ENCODE measurements around the gene PNISR. TPM values are rescaled to one million over a fixed set of nuclear protein-coding genes. Genes with fewer than 3 reads are reported as not detected.

PNISR gene
- total and polyA plus RNA-seq, 8 donors, result 20.8 to 64.1 (median 35.9) TPM

DNA sequence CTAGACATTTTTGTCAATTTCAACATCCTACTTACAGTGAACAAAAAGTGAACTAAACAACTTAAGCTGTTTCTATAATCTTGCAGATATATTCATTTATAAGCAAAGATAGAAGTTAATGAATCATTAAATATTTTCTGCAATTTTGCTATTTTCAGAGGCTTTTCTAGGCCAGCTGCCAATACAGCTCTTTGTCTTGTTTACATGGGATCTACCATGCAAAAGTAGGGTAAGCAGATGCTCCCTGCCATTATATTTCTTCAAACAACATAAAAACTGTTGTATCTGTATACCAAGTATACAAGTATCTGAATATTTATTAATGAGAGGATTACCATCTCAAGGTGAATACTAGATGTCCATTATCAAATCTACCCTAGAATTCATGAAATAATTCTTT lies 15.4 kb downstream of the PNISR start:
- Histone ChIP-seq H3K27me3 (no peaks in the 10 kb centered on the region), H3K9me3 (no peaks in the 10 kb centered on the region), H3K27ac (no peak overlapping the region), H3K4me3 (no peak overlapping the region), H3K4me1 (peaks cover 0 to under 1% (median 0%) of the 10 kb centered on the region in 3 donors), H3K36me3 (peaks cover 0 to 47% (median 27%) of the 10 kb centered on the region in 3 donors)
- intact Hi-C loops (cut with DNase I), result no loop called here
- FAIRE-seq (no peak), ATAC-seq (no peak), DNase-seq (no peak)
- TF ChIP-seq, protein P1, sequence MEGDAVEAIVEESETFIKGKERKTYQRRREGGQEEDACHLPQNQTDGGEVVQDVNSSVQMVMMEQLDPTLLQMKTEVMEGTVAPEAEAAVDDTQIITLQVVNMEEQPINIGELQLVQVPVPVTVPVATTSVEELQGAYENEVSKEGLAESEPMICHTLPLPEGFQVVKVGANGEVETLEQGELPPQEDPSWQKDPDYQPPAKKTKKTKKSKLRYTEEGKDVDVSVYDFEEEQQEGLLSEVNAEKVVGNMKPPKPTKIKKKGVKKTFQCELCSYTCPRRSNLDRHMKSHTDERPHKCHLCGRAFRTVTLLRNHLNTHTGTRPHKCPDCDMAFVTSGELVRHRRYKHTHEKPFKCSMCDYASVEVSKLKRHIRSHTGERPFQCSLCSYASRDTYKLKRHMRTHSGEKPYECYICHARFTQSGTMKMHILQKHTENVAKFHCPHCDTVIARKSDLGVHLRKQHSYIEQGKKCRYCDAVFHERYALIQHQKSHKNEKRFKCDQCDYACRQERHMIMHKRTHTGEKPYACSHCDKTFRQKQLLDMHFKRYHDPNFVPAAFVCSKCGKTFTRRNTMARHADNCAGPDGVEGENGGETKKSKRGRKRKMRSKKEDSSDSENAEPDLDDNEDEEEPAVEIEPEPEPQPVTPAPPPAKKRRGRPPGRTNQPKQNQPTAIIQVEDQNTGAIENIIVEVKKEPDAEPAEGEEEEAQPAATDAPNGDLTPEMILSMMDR (IDR thresholded peaks at IDR 0.05), result no peak

DNA sequence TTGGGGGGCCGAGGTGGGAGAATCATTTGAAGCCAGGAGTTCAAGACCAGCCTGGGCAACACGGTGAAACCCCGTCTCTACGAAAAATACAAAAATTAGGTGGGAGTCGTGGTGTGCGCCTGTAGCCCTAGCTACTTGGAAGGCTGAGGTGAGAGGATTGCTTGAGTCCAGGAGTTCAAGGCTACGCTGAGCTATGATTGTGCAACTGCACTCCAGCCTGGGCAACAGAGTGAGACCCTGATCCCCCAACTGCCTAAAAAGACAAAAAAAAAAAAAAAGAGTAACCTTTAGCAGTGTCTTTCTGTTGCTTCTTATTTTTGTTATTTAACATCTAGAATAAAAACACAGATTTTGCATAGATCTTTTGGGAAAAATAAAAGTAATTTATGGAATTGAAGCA lies 18.0 kb downstream of the PNISR start:
- no peaks in the 10 kb centered on the region for H3K4me1 ChIP-seq
- no peak for FAIRE-seq
- no peak for ATAC-seq
- TF ChIP-seq, protein P1 (IDR thresholded peaks at IDR 0.05), result no peak
- intact Hi-C loops (cut with DNase I), result no loop called here
- peaks cover 0 to 72% (median 37%) of the 10 kb centered on the region in 3 donors for H3K36me3 ChIP-seq
- H3K27me3 ChIP-seq, result no peaks in the 10 kb centered on the region
- H3K4me3 ChIP-seq, result no peak overlapping the region
- WGBS, 2 donors, result 82 to 83% methylated on average over 7 of the region's 7 CpGs
- H3K27ac ChIP-seq, result no peak overlapping the region
- no peaks in the 10 kb centered on the region for H3K9me3 ChIP-seq
- DNase-seq, result no peak

DNA sequence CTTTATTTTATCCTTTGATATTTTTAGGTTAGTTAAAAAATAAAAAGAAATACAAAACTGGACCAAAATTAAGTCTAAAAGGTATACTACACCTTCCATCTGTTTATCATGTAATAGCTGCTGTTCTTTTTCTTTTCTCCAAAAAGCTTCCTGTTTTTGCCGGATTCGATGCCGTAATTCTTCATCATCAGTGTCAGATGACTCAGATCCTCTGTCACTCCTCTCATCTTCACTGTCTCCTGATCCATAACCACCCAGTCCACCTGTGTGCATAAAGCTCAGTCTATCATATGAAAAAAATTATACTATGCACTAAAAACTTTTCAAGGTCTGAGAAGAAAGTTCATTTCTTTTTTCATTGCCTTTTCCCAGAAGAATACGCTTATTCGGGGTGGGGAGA lies 22.7 kb downstream of the PNISR start:
- H3K4me1 ChIP-seq, result no peaks in the 10 kb centered on the region
- FAIRE-seq (no peak), ATAC-seq (no peak), DNase-seq (no peak)
- intact Hi-C loops (cut with DNase I), result no loop called here
- H3K9me3 ChIP-seq, result no peaks in the 10 kb centered on the region
- peaks cover 0 to 80% (median 50%) of the 10 kb centered on the region in 3 donors for H3K36me3 ChIP-seq
- 91 to 92% methylated on average over 5 of the region's 5 CpGs for WGBS, 2 donors
- H3K27ac ChIP-seq, result no peak overlapping the region
- TF ChIP-seq, protein P1 (IDR thresholded peaks at IDR 0.05), result no peak
- H3K4me3 ChIP-seq, result no peak overlapping the region
- H3K27me3 ChIP-seq, result no peaks in the 10 kb centered on the region

DNA sequence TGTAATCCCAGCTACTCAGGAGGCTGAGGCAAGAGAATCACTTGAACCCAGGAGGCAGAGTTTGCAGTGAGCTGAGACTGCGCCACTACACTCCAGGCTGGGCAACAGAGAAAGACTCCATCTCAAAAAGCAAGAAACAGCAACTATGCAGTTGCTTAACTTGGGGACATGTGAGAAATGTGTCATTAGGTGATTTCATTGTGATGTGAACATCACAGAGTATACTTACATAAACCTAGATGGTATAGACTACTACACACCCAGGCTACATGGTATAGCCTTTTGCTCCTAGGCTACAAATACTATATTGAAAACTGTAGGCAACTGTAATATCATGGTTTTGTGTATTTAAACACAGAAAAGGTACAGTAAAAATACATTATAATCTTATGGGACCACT lies 27.8 kb downstream of the PNISR start:
- WGBS, 2 donors, result 0 to 50% methylated on average over 1 of the region's 1 CpG

More for the DNA sequence above, 27.8 kb downstream of the PNISR start:
- Histone ChIP-seq H3K4me3 (no peak overlapping the region), H3K27me3 (no peaks in the 10 kb centered on the region), H3K27ac (no peak overlapping the region), H3K9me3 (no peaks in the 10 kb centered on the region), H3K4me1 (peaks cover 0 to 6% (median 0%) of the 10 kb centered on the region in 3 donors), H3K36me3 (peaks cover 0 to 29% (median 21%) of the 10 kb centered on the region in 3 donors)
- DNase-seq (no peak), ATAC-seq (no peak), FAIRE-seq (no peak)
- intact Hi-C loops (cut with DNase I), result no loop called here
- TF ChIP-seq, protein P1 (IDR thresholded peaks at IDR 0.05), result no peak

All from pancreas (tissue), 10 donors.